K562 (cell line): Measurements from ENCODE around the gene HOXD13. TPM values are rescaled to one million over a fixed set of nuclear protein-coding genes. Genes with fewer than 3 reads are reported as not detected.

Experiments
- ATF2 ChIP-seq: sonication (generic); formaldehyde crosslinking; IDR thresholded peaks from 2 replicates; pipeline ENCODE4 v1.8.1; 2022; ENCODE audit warnings: missing genetic modification reagents
- BRD4 ChIP-seq: fragments of 200-600 bp; sonication (generic); IDR thresholded peaks from 2 replicates; pipeline ENCODE4 v1.6.1; 2017; ENCODE audit warnings: inconsistent platforms
- CBX3 ChIP-seq, 2 experiments: IDR thresholded peaks; 1 replicate in 1 of 2; 2 replicates in 1 of 2; pipeline ENCODE4 v1.6.1; 2012; ENCODE audit warnings: inconsistent platforms in 2 of 2, low read length in 2 of 2, borderline replicate concordance in 1 of 2, control low read depth in 1 of 2
- CREB3 ChIP-seq: fragments of 450-650 bp; conservative IDR thresholded peaks from 2 replicates; pipeline ENCODE4 v1.6.1; 2016; ENCODE audit warnings: missing genetic modification characterization, low read depth, mild to moderate bottlenecking, missing compliant biosample characterization, moderate library complexity
- ETS1 ChIP-seq: conservative IDR thresholded peaks from 2 replicates; pipeline ENCODE4 v1.6.1; 2011; ENCODE audit warnings: low read depth, mild to moderate bottlenecking, low read length; ENCODE audit not compliant: control insufficient read depth
- FOSL1 ChIP-seq: fragments of 200-800 bp; sonication (Bioruptor generic); conservative IDR thresholded peaks from 2 replicates; pipeline ENCODE4 v1.6.1; 2016; ENCODE audit warnings: missing genetic modification characterization, missing compliant biosample characterization
- FOXA1 ChIP-seq: fragments of 450-650 bp; IDR thresholded peaks from 2 replicates; pipeline ENCODE4 v1.6.1; 2016; ENCODE audit warnings: mild to moderate bottlenecking, borderline replicate concordance
- GTF2F1 ChIP-seq: IDR thresholded peaks from 2 replicates; pipeline ENCODE4 v1.6.1; 2011; ENCODE audit warnings: low read depth, low read length, improper control_type of control experiment
- HINFP ChIP-seq: fragments of 450-650 bp; conservative IDR thresholded peaks from 2 replicates; pipeline ENCODE4 v1.6.1; 2016; ENCODE audit warnings: missing genetic modification characterization, low read depth, mild to moderate bottlenecking, control low read depth, missing compliant biosample characterization
- HLTF ChIP-seq: fragments of 450-650 bp; IDR thresholded peaks from 2 replicates; pipeline ENCODE4 v1.6.1; 2016
- HNRNPK ChIP-seq: fragments of 200-400 bp; formaldehyde crosslinking; IDR thresholded peaks from one replicate; pipeline ENCODE4 v1.6.1; 2018; ENCODE audit warnings: mild to moderate bottlenecking, low read depth, low read length; ENCODE audit not compliant: poor library complexity, severe bottlenecking
- MEF2A ChIP-seq: IDR thresholded peaks from 2 replicates; pipeline ENCODE4 v1.6.1; 2011; ENCODE audit warnings: low read depth, mild to moderate bottlenecking, low read length, moderate library complexity; ENCODE audit not compliant: control insufficient read depth
- PHF21A ChIP-seq: fragments of 450-650 bp; IDR thresholded peaks from 2 replicates; pipeline ENCODE4 v1.6.1; 2017; ENCODE audit warnings: low read depth, borderline replicate concordance
- PRPF4 ChIP-seq: fragments of 200-400 bp; formaldehyde crosslinking; IDR thresholded peaks from one replicate; pipeline ENCODE4 v1.6.1; 2017; ENCODE audit warnings: low read length, low read depth, mild to moderate bottlenecking; ENCODE audit not compliant: insufficient read depth, poor library complexity, severe bottlenecking
- SMARCA5 ChIP-seq: fragments of 450-650 bp; IDR thresholded peaks from 2 replicates; pipeline ENCODE4 v1.6.1; 2016
- TBL1XR1 ChIP-seq, 2 experiments: IDR thresholded peaks; 2 replicates each; pipeline ENCODE4 v1.6.1; 2012; ENCODE audit warnings: improper control_type of control experiment in 2 of 2, low read length in 2 of 2, mild to moderate bottlenecking in 1 of 2
- VEZF1 ChIP-seq: fragments of 200-800 bp; sonication (Bioruptor generic); IDR thresholded peaks from 2 replicates; pipeline ENCODE4 v1.6.1; 2017; ENCODE audit warnings: missing genetic modification characterization, missing compliant biosample characterization
- XRCC4 ChIP-seq: IDR thresholded peaks from one replicate; pipeline ENCODE4 v1.6.1; 2011; ENCODE audit not compliant: insufficient read depth, insufficient read length; ENCODE audit errors: extremely low read depth
- ZNF444 ChIP-seq: fragments of 250-450 bp; sonication (Bioruptor Pico); IDR thresholded peaks from 2 replicates; pipeline ENCODE4 v1.4.0; 2020; ENCODE audit warnings: mild to moderate bottlenecking, moderate library complexity
- ZNF76 ChIP-seq: fragments of 250-450 bp; sonication (Bioruptor Pico); IDR thresholded peaks from 2 replicates; pipeline ENCODE4 v1.4.0; 2020; ENCODE audit warnings: mild to moderate bottlenecking, moderate library complexity, borderline replicate concordance
- ZNF780A ChIP-seq: fragments of 250-450 bp; sonication (Bioruptor Pico); IDR thresholded peaks from 2 replicates; pipeline ENCODE4 v1.5.0; 2021; ENCODE audit warnings: mild to moderate bottlenecking
- polyA plus RNA-seq, 8 experiments: library from polyadenylated mRNA; depleted of rRNA in 4 of 8; stranded (reverse) in 5 of 8; unstranded in 3 of 8; fragments of >200 nt; fragmentation: Nextera tagmentation in 2 of 8; fragmentation: Illumina TruSeq in 1 of 8; extraction: Ambion mirVana in 2 of 8; extraction: Trizol in 1 of 8; gene quantifications; 2 replicates each; pipeline versions ENCODE4 v1.2.1 to v1.2.3, GENCODE V29; 2011 to 2014; ENCODE audit warnings: inconsistent platforms in 1 of 8, missing spikeins in 1 of 8
- total RNA-seq, 7 experiments: library from RNA; depleted of rRNA in 6 of 7; stranded (reverse); fragments of >200 nt in 6 of 7; fragmentation: Illumina TruSeq in 2 of 7; extraction: Trizol in 2 of 7; gene quantifications; 2 replicates each; pipeline versions ENCODE4 v1.2.1 to v1.2.3, GENCODE V29; 2011 to 2021; ENCODE audit warnings: low replicate concordance in 1 of 7

HOXD13 gene
- total and polyA plus RNA-seq, 9 of the 15 experiments (the other 6 are each of a cell fraction or from before 2014, with no cell fraction given), result 0.03 to 0.04 TPM; not detected in 7

- TF ChIP-seq PRPF4 (no peak), BRD4 (no peak), ETS1 (no peak), PHF21A (no peak), FOSL1 (tag) (no peak), VEZF1 (CRISPR knock-in tag) (peak; percentile 40; the same call in 1 of the 2 replicates), SMARCA5 (no peak), HINFP (tag) (no peak), MEF2A (no peak), XRCC4 (no peak), HLTF (no peak), FOXA1 (no peak), TBL1XR1 (IDR thresholded peaks at IDR 0.05; ENCODE audit: low read length in 2 of 2) (no peak), CBX3 (IDR thresholded peaks at IDR 0.05; ENCODE audit: borderline replicate concordance in 1 of 2, low read length in 2 of 2) (no peak), ZNF76 (CRISPR knock-in tag) (no peak), ZNF444 (CRISPR knock-in tag) (no peak), ATF2 (CRISPR knock-in tag) (no peak), CREB3 (tag) (no peak), HNRNPK (no peak), ZNF780A (CRISPR knock-in tag) (no peak), GTF2F1 (no peak)
Observed at GRCh38 chr2:176096986-176097819, 4.7 kb downstream of the HOXD13 start (continued).
